ENCODE measurements around the gene ITFG1. TPM values are rescaled to one million over a fixed set of nuclear protein-coding genes. Genes with fewer than 3 reads are reported as not detected.

ITFG1 gene
- polyA plus RNA-seq, 3 donors, result 28.9 to 62.5 (median 35.3) TPM

DNA sequence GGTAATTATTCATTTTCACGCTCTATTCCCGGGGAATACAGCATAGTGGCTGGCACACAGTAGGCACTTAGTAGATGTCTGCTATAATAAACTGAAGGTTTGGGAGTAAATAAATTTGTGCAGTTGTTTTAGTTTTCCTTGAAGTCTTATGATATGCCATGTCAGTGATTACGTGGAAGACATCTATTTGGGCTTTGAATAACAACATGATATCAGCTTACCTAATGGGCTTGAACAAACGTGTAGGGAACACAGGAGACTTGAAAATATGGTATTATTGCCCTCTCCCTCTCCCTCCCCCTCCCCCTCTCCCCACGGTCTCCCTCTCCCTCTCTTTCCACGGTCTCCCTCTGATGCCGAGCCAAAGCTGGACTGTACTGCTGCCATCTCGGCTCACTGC, 280.8 kb downstream of the ITFG1 start:
- H3K4me3 ChIP-seq (replicated peaks in 1 of 3; ENCODE audit: low read depth in 2 of 3, low read length in 3 of 3), result no peak overlapping the region
- no peaks in the 10 kb centered on the region for H3K36me3 ChIP-seq (replicated peaks in 1 of 2; ENCODE audit: control insufficient read depth in 1 of 2, insufficient read depth in 2 of 2, low read length in 2 of 2)
- H3K9ac ChIP-seq (ENCODE audit: insufficient read depth, low read length, poor library complexity, severe bottlenecking), result no peak overlapping the region
- Mint-ChIP-seq H3K4me3 (no peak overlapping the region), H3K27me3 (ENCODE audit: low read depth in 3 of 3) (peaks cover 0 to 3% (median 0%) of the 10 kb centered on the region in 3 donors), H3K27ac (no peak overlapping the region), H3K4me1 (no peaks in the 10 kb centered on the region), H3K36me3 (peaks cover 17 to 25% of the 10 kb centered on the region in 2 donors), H3K9me3 (peaks cover 18 to 28% (median 26%) of the 10 kb centered on the region in 7 donors)
- WGBS (ENCODE audit: insufficient coverage), result 100% methylated on average over 5 of the region's 8 CpGs
- no peaks in the 10 kb centered on the region for H3K79me2 ChIP-seq (ENCODE audit: insufficient read depth, low read length)
- TF ChIP-seq, protein P1, sequence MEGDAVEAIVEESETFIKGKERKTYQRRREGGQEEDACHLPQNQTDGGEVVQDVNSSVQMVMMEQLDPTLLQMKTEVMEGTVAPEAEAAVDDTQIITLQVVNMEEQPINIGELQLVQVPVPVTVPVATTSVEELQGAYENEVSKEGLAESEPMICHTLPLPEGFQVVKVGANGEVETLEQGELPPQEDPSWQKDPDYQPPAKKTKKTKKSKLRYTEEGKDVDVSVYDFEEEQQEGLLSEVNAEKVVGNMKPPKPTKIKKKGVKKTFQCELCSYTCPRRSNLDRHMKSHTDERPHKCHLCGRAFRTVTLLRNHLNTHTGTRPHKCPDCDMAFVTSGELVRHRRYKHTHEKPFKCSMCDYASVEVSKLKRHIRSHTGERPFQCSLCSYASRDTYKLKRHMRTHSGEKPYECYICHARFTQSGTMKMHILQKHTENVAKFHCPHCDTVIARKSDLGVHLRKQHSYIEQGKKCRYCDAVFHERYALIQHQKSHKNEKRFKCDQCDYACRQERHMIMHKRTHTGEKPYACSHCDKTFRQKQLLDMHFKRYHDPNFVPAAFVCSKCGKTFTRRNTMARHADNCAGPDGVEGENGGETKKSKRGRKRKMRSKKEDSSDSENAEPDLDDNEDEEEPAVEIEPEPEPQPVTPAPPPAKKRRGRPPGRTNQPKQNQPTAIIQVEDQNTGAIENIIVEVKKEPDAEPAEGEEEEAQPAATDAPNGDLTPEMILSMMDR (IDR thresholded peaks at IDR 0.05), result no peak
- H3K4me2 ChIP-seq (replicated peaks; ENCODE audit: extremely low read depth, low read length, poor library complexity, severe bottlenecking), result no peak overlapping the region
- peaks cover 4 to 6% of the 10 kb centered on the region in 2 donors for H3K9me3 ChIP-seq (replicated peaks in 1 of 2; ENCODE audit: control insufficient read depth in 1 of 2, insufficient read depth in 1 of 2, low read length in 2 of 2)
- no peaks in the 10 kb centered on the region for H4K20me1 ChIP-seq (ENCODE audit: insufficient read depth, low read length)
- no peak overlapping the region for H2AFZ ChIP-seq (ENCODE audit: insufficient read depth, low read depth, low read length, poor library complexity, severe bottlenecking)
- no peaks in the 10 kb centered on the region for H3K4me1 ChIP-seq (ENCODE audit: control insufficient read depth in 1 of 2, insufficient read depth in 2 of 2, low read length in 2 of 2)
- no peak for DNase-seq
- no peaks in the 10 kb centered on the region for H3K27me3 ChIP-seq (ENCODE audit: control insufficient read depth in 2 of 2, insufficient read depth in 2 of 2, low read length in 2 of 2)
- intact Hi-C loops (cut with micrococcal nuclease), result no loop called here
- no peak overlapping the region for H3K27ac ChIP-seq (ENCODE audit: low read depth in 1 of 2, low read length in 2 of 2)

DNA sequence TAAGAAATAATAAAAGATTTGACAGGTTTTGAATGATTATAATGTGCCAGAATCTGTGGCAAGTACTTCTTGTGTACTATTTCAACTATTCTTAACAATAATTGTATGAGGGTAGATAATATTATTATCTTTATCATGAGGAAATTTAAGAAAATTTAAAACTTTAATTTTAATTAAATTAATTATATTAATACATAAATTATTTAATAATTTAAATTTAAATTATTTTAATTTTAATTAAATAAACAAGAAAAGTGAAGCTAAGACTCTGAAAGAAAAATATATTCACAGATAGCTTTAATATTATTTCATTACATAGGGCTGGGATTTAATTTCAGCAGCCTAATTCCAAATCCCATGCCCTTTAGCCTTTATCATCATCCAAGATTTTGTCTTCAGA, 285.7 kb downstream of the ITFG1 start:
- no peak for DNase-seq
- peaks cover 0 to 3% (median 0%) of the 10 kb centered on the region in 7 donors for H3K9me3 Mint-ChIP-seq
- Histone ChIP-seq H3K36me3 (replicated peaks in 1 of 2; ENCODE audit: control insufficient read depth in 1 of 2, insufficient read depth in 2 of 2, low read length in 2 of 2) (no peaks in the 10 kb centered on the region), H3K27ac (ENCODE audit: low read depth in 1 of 2, low read length in 2 of 2) (no peak overlapping the region), H3K79me2 (ENCODE audit: insufficient read depth, low read length) (no peaks in the 10 kb centered on the region), H3K9me3 (replicated peaks in 1 of 2; ENCODE audit: control insufficient read depth in 1 of 2, insufficient read depth in 1 of 2, low read length in 2 of 2) (no peaks in the 10 kb centered on the region), H3K27me3 (ENCODE audit: control insufficient read depth in 2 of 2, insufficient read depth in 2 of 2, low read length in 2 of 2) (no peaks in the 10 kb centered on the region), H3K9ac (ENCODE audit: insufficient read depth, low read length, poor library complexity, severe bottlenecking) (no peak overlapping the region), H3K4me1 (ENCODE audit: control insufficient read depth in 1 of 2, insufficient read depth in 2 of 2, low read length in 2 of 2) (no peaks in the 10 kb centered on the region), H3K4me3 (replicated peaks in 1 of 3; ENCODE audit: low read depth in 2 of 3, low read length in 3 of 3) (no peak overlapping the region), H4K20me1 (ENCODE audit: insufficient read depth, low read length) (no peaks in the 10 kb centered on the region), H2AFZ (ENCODE audit: insufficient read depth, low read depth, low read length, poor library complexity, severe bottlenecking) (no peak overlapping the region), H3K4me2 (replicated peaks; ENCODE audit: extremely low read depth, low read length, poor library complexity, severe bottlenecking) (no peak overlapping the region)
- no peaks in the 10 kb centered on the region for H3K4me1 Mint-ChIP-seq
- no peak overlapping the region for H3K4me3 Mint-ChIP-seq
- TF ChIP-seq, protein P1 (IDR thresholded peaks at IDR 0.05), result no peak
- intact Hi-C loops (cut with micrococcal nuclease), result no loop called here
- no peak overlapping the region for H3K27ac Mint-ChIP-seq
- H3K27me3 Mint-ChIP-seq (ENCODE audit: low read depth in 3 of 3), result no peaks in the 10 kb centered on the region
- peaks cover 13 to 19% of the 10 kb centered on the region in 2 donors for H3K36me3 Mint-ChIP-seq

Data from CD14-positive monocyte (primary cell).